ENCODE measurements around the gene ADARB2.

ADARB2 gene

GRCh38 chr10:1589257-1589656, 148.1 kb downstream of the ADARB2 start:
- no peak for DNase-seq (ENCODE audit: low spot score)
- in situ Hi-C loops (cut with MboI; ENCODE audit: low sequenced_read_pairs, unreplicated experiment), result no loop called here
- no peak for TF ChIP-seq CTCF (IDR thresholded peaks at IDR 0.05; ENCODE audit: borderline replicate concordance, control extremely low read depth, extremely low read depth, insufficient read depth, missing control alignments)

DNA sequence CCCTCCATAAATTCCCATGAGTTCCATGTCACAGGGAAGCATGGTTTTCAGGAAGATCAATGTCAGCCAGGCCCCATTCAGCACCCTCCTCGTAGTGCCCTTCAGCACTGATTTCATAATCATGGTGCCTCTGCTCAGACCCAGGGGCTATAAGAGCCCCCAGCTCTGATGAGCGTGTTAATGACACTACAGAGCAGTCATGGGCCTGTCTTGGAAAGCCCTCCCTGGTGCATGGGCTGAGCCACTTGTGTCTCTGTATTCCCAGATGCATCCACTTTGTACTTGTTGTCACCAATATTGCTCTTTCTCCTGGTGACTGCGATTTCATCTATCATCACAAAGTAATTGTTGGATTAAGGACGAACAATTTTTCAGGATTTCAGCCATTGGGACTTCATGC, 154.6 kb downstream of the ADARB2 start:
- no peak for DNase-seq (ENCODE audit: low spot score)
- no peak for TF ChIP-seq CTCF (IDR thresholded peaks at IDR 0.05; ENCODE audit: borderline replicate concordance, control extremely low read depth, extremely low read depth, insufficient read depth, missing control alignments)
- in situ Hi-C loops (cut with MboI; ENCODE audit: low sequenced_read_pairs, unreplicated experiment), result no loop called here

DNA sequence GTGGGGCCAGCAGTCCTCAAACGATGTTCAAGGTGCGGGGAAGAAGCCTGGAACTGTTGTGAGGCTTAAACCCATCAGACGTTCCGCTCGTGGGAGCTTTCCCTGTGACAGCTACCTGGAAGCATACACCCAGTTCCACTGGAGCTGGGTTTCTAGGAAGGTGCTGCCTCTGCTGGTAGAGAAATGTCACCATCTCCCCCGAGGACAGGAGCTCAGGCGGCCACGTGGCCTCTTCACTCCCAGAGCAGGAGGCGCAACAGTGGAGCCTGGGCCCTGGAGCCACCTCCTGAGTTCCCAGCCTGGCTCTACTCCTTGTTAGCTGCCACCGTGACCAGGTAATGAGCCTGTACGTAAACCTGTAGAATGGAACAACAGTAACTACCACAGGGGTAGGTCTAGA, 156.1 kb downstream of the ADARB2 start:
- no peak for TF ChIP-seq CTCF (IDR thresholded peaks at IDR 0.05; ENCODE audit: borderline replicate concordance, control extremely low read depth, extremely low read depth, insufficient read depth, missing control alignments)
- in situ Hi-C loops (cut with MboI; ENCODE audit: low sequenced_read_pairs, unreplicated experiment), result no loop called here
- no peak for DNase-seq (ENCODE audit: low spot score)

DNA sequence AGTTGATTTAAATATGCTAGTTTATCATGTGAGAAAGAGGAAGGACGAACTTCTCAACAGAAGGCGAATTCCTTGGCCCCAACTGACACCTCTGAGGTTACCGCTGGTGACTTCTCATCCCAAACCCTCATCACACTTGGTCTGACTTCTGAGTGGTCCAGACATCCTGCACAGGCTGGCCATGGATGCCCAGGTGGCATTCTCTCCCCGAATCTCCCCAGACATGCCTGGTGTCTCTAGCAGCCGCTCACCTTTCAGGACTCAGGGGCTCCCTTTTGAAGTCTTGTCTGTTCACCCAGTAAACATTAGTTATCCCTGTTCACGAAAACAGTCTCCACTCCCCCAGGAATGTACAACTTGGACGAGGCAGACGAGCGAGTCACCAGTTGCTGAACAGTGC, 157.7 kb downstream of the ADARB2 start:
- in situ Hi-C loops (cut with MboI; ENCODE audit: low sequenced_read_pairs, unreplicated experiment), result no loop called here
- no peak for TF ChIP-seq CTCF (IDR thresholded peaks at IDR 0.05; ENCODE audit: borderline replicate concordance, control extremely low read depth, extremely low read depth, insufficient read depth, missing control alignments)
- DNase-seq (ENCODE audit: low spot score), result no peak

GRCh38 chr10:1579141-1579491, 158.2 kb downstream of the ADARB2 start:
- in situ Hi-C loops (cut with MboI; ENCODE audit: low sequenced_read_pairs, unreplicated experiment), result no loop called here
- no peak for TF ChIP-seq CTCF (IDR thresholded peaks at IDR 0.05; ENCODE audit: borderline replicate concordance, control extremely low read depth, extremely low read depth, insufficient read depth, missing control alignments)
- DNase-seq (ENCODE audit: low spot score), result no peak

GRCh38 chr10:1578392-1579140, 158.8 kb downstream of the ADARB2 start:
- in situ Hi-C loops (cut with MboI; ENCODE audit: low sequenced_read_pairs, unreplicated experiment), result no loop called here
- no peak for DNase-seq (ENCODE audit: low spot score)

More at GRCh38 chr10:1578392-1579140, 158.8 kb downstream of the ADARB2 start:
- TF ChIP-seq CTCF (IDR thresholded peaks at IDR 0.05; ENCODE audit: borderline replicate concordance, control extremely low read depth, extremely low read depth, insufficient read depth, missing control alignments), result no peak

Data from GM13976 (cell line).